ENCODE data around the gene CHKA. TPM values are rescaled to one million over a fixed set of nuclear protein-coding genes. Genes with fewer than 3 reads are reported as not detected.

The CHKA gene
- total and polyA plus RNA-seq, 9 of the 15 experiments (the other 6 are each of a cell fraction or from before 2014, with no cell fraction given): 3.6 to 37.0 (median 30.2) TPM

GRCh38 chr11:68120273-68121066 is 718 bp downstream of the CHKA start (continued):
- TF ChIP-seq ELK1 (CRISPR knock-in tag; IDR thresholded peaks at IDR 0.05): no peak

- peak overlapping the region; percentile 9; the same call in 2 of the 3 replicates for H3K27ac ChIP-seq (ENCODE audit: extremely low read depth, low read depth, low read length)
- H3K36me3 ChIP-seq (ENCODE audit: control insufficient read depth, insufficient read depth, low read length): peaks cover 36% of the 10 kb centered on the region
- no peaks in the 10 kb centered on the region for H3K9me1 ChIP-seq (ENCODE audit: control insufficient read depth, insufficient read depth, low read length)
- peak overlapping the region; percentile 63; the same call in 1 of the 2 replicates for H3K4me3 ChIP-seq
- no peak overlapping the region for H2AFZ ChIP-seq (ENCODE audit: low read depth, low read length)
- intact Hi-C loops (cut with micrococcal nuclease) (no loop called here), in situ Hi-C loops (cut with MboI) (no loop called here)
- H4K20me1 ChIP-seq (replicated peaks; ENCODE audit: control insufficient read depth, insufficient read depth, low read length): no peaks in the 10 kb centered on the region
- peak overlapping the region; percentile 15 to 53; a peak in 3 of 4 replicates for H3K9ac ChIP-seq (ENCODE audit: insufficient read depth in 1 of 2, low read depth in 2 of 2, low read length in 2 of 2)
- peak overlapping the region; percentile 85 for H3K4me2 ChIP-seq (ENCODE audit: insufficient read depth, low read length)
- no peaks in the 10 kb centered on the region for H3K27me3 ChIP-seq (ENCODE audit: control insufficient read depth in 2 of 2, insufficient read depth in 2 of 2, low read length in 2 of 2)
- DNase-seq (ENCODE audit: extremely low read depth in 1 of 4, low spot score in 3 of 4) (peak in 2 of 4 experiments; percentile 9 to 47), FAIRE-seq (no peak), ATAC-seq (peak; percentile 7; the same call in 2 of the 3 replicates)
- peaks cover 63% of the 10 kb centered on the region for H3K79me2 ChIP-seq (ENCODE audit: control insufficient read depth, insufficient read depth, low read length)
- peaks cover 23 to 38% of the 10 kb centered on the region in 2 experiments for H3K4me1 ChIP-seq (replicated peaks in 1 of 2; ENCODE audit: control insufficient read depth in 2 of 2, insufficient read depth in 2 of 2, low read length in 2 of 2)
- H3K9me3 ChIP-seq (replicated peaks; ENCODE audit: control insufficient read depth, insufficient read depth, low read depth, low read length): no peaks in the 10 kb centered on the region
- TSS peak; percentile 47 for BruUV-seq (replicated peaks)
- WGBS (ENCODE audit: insufficient coverage, low coverage, missing lambda C conversion rate): 28% methylated on average over 4 of the region's 4 CpGs
- CTCF ChIA-PET (ENCODE audit: low intra/inter-chr PET ratio): no interaction called here
- POLR2A ChIA-PET: interaction anchor here (0.6 to 4.7 kb wide), 14 partner anchors 12 to 143 kb away, joined by 3 to 31 read pairs (median 4); no protein-coding TSS in a partner anchor
- TF ChIP-seq NKRF (IDR thresholded peaks at IDR 0.05; ENCODE audit: borderline replicate concordance) (no peak), GATA2 (CRISPR knock-in tag; IDR thresholded peaks at IDR 0.05) (no peak), RCOR1 (IDR thresholded peaks at IDR 0.05; ENCODE audit: borderline replicate concordance in 1 of 2, low read depth in 2 of 2, low read length in 2 of 2) (no peak), ZNF274 (IDR thresholded peaks at IDR 0.05; ENCODE audit: borderline replicate concordance, low read depth, low read length) (no peak), HDAC6 (IDR thresholded peaks at IDR 0.05; ENCODE audit: low read depth, low read length) (no peak), ZNF79 (CRISPR knock-in tag; IDR thresholded peaks at IDR 0.05; ENCODE audit: low read depth) (peak; percentile 91), FOXJ2 (tag; IDR thresholded peaks at IDR 0.05) (no peak), SETDB1 (IDR thresholded peaks at IDR 0.05; ENCODE audit: low read length) (no peak), MAFG (tag; conservative IDR thresholded peaks at IDR 0.05) (no peak), RBBP5 (IDR thresholded peaks at IDR 0.05; ENCODE audit: borderline replicate concordance, insufficient read depth, low read length, poor library complexity, severe bottlenecking) (no peak), TSC22D4 (tag; IDR thresholded peaks at IDR 0.05) (no peak), IRF9 (tag; IDR thresholded peaks at IDR 0.05) (no peak), LCOR (CRISPR knock-in tag; IDR thresholded peaks at IDR 0.05) (no peak)
Measured at GRCh38 chr11:68118706-68119448, 2.3 kb downstream of the CHKA start.
